WTC11 (cell line): Measurements from ENCODE around the gene EYS. TPM values are rescaled to one million over a fixed set of nuclear protein-coding genes. Genes with fewer than 3 reads are reported as not detected.

Source experiments
- ATAC-seq: fragments of 200-7000 bp; cut with Tn5 transposase; 2 replicates; pipeline ENCODE4 v1.10.0; 2021; ENCODE audit warnings: mild to moderate bottlenecking, moderate library complexity
- CTCF ChIA-PET: fragments of 300-600 bp; sonication (Branson Sonifier 250); formaldehyde crosslinking; loops from one replicate; lab custom pipeline; 2021; ENCODE audit warnings: antibody characterized with exemption; lab: Charles Lee
- POLR2A ChIA-PET: fragments of 350-600 bp; sonication (Branson Sonifier 250); formaldehyde crosslinking; loops from one replicate; lab custom pipeline; 2021; ENCODE audit warnings: antibody characterized with exemption; lab: Charles Lee
- DNase-seq: peaks from one replicate; pipeline ENCODE4 v3.0.0; 2021; ENCODE audit warnings: low spot score
- H3K27ac Mint-ChIP-seq: 2 replicates; pipeline ENCODE4 v1.8.0; 2021; ENCODE audit warnings: mixed read lengths
- H3K27me3 Mint-ChIP-seq: 2 replicates; pipeline ENCODE4 v1.8.0; 2021; ENCODE audit warnings: low read depth, mild to moderate bottlenecking, moderate library complexity, mixed read lengths
- H3K36me3 Mint-ChIP-seq: 2 replicates; pipeline ENCODE4 v1.8.0; 2021; ENCODE audit warnings: mixed read lengths
- H3K4me1 Mint-ChIP-seq: 2 replicates; pipeline ENCODE4 v1.8.0; 2022; ENCODE audit warnings: mixed read lengths
- H3K4me3 Mint-ChIP-seq: 2 replicates; pipeline ENCODE4 v1.8.0; 2021; ENCODE audit warnings: mild to moderate bottlenecking, moderate library complexity, mixed read lengths
- H3K9me3 Mint-ChIP-seq: 2 replicates; pipeline ENCODE4 v1.8.0; 2021; ENCODE audit warnings: mixed read lengths
- ELF4 ChIP-seq: sonication (generic); formaldehyde crosslinking; IDR thresholded peaks from 2 replicates; pipeline ENCODE4 v1.8.1; 2022; ENCODE audit warnings: low read depth, mild to moderate bottlenecking, moderate library complexity, missing genetic modification reagents
- ETV6 ChIP-seq: sonication (generic); formaldehyde crosslinking; IDR thresholded peaks from 2 replicates; pipeline ENCODE4 v1.8.1; 2022; ENCODE audit warnings: mild to moderate bottlenecking, missing genetic modification reagents
- HMGA2 ChIP-seq: fragments of 250-450 bp; sonication (Bioruptor Pico); IDR thresholded peaks from 2 replicates; pipeline ENCODE4 v1.4.0; 2021; ENCODE audit warnings: mild to moderate bottlenecking, moderate library complexity
- KAT7 ChIP-seq: sonication (generic); formaldehyde crosslinking; IDR thresholded peaks from 2 replicates; pipeline ENCODE4 v1.8.1; 2023; ENCODE audit warnings: missing genetic modification reagents, mild to moderate bottlenecking, borderline replicate concordance
- NFATC4 ChIP-seq: fragments of 250-450 bp; sonication (Bioruptor Pico); IDR thresholded peaks from 2 replicates; pipeline ENCODE4 v1.9.0; 2021; ENCODE audit warnings: mild to moderate bottlenecking
- RORB ChIP-seq: fragments of 250-450 bp; sonication (Bioruptor Pico); IDR thresholded peaks from 2 replicates; pipeline ENCODE4 v1.9.0; 2021; ENCODE audit warnings: mild to moderate bottlenecking
- SMAD4 ChIP-seq: sonication (generic); formaldehyde crosslinking; IDR thresholded peaks from 2 replicates; pipeline ENCODE4 v1.8.0; 2022; ENCODE audit warnings: mild to moderate bottlenecking, missing genetic modification reagents
- ZNF423 ChIP-seq: fragments of 250-450 bp; sonication (Bioruptor Pico); IDR thresholded peaks from 2 replicates; pipeline ENCODE4 v2.1.2; 2022; ENCODE audit warnings: mild to moderate bottlenecking, moderate library complexity
- total RNA-seq: library from RNA; stranded (reverse); gene quantifications from 3 replicates; pipeline ENCODE4 v1.2.3, GENCODE V29; 2021
- TF ChIP-seq, protein P1 (sequence below): sonication (generic); formaldehyde crosslinking; IDR thresholded peaks from 2 replicates; pipeline ENCODE4 v1.8.0; 2022; ENCODE audit warnings: mild to moderate bottlenecking, missing genetic modification reagents
- TF ChIP-seq, protein P2 (sequence below): sonication (generic); formaldehyde crosslinking; conservative IDR thresholded peaks from 2 replicates; pipeline ENCODE4 v1.8.1; 2023; ENCODE audit warnings: mild to moderate bottlenecking, low read depth, missing genetic modification reagents, moderate library complexity
- TF ChIP-seq, protein P3 (sequence below): sonication (generic); formaldehyde crosslinking; IDR thresholded peaks from 2 replicates; pipeline ENCODE4 v1.8.1; 2022; ENCODE audit warnings: low read depth, mild to moderate bottlenecking, moderate library complexity, missing genetic modification reagents, borderline replicate concordance
- TF ChIP-seq, protein P4 (sequence below): sonication (generic); formaldehyde crosslinking; IDR thresholded peaks from 2 replicates; pipeline ENCODE4 v1.8.1; 2022; ENCODE audit warnings: mild to moderate bottlenecking, moderate library complexity, missing genetic modification reagents
- TF ChIP-seq, protein P5 (sequence below): sonication (generic); formaldehyde crosslinking; IDR thresholded peaks from 2 replicates; pipeline ENCODE4 v1.8.0; 2022; ENCODE audit warnings: mild to moderate bottlenecking, missing genetic modification reagents
- TF ChIP-seq, protein P6 (sequence below): sonication (generic); formaldehyde crosslinking; IDR thresholded peaks from 2 replicates; pipeline ENCODE4 v1.8.1; 2023; ENCODE audit warnings: mild to moderate bottlenecking, missing genetic modification reagents, moderate library complexity
- TF ChIP-seq, protein P7 (sequence below): fragments of 200-600 bp; IDR thresholded peaks from 2 replicates; pipeline ENCODE4 v1.8.0; 2022; ENCODE audit warnings: antibody characterized with exemption
- TF ChIP-seq, protein P8 (sequence below): fragments of 250-450 bp; sonication (Bioruptor Pico); IDR thresholded peaks from 2 replicates; pipeline ENCODE4 v2.1.2; 2022; ENCODE audit warnings: mild to moderate bottlenecking, moderate library complexity

The EYS gene
- total RNA-seq, 1 experiment from 2014 or later, result not detected

DNA sequence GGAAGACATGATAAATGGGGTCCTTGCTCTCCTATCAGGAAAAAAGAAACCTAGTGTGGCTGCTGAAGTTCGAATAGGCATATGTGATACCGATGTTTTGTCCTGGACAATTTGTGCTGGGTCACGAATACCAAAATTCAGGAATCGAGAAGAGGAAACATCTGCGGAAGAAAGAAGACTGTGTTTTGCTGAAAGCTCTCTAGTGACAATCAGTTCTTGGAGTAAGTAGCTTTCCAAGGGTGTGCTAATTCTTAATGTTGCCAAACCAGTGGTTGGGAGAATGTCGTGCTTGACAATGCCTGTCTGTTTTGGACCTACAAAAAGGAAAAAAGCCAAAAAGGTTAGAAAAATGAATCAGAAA lies 1115.4 kb downstream of the EYS start (continued):
- TF ChIP-seq, protein P1, sequence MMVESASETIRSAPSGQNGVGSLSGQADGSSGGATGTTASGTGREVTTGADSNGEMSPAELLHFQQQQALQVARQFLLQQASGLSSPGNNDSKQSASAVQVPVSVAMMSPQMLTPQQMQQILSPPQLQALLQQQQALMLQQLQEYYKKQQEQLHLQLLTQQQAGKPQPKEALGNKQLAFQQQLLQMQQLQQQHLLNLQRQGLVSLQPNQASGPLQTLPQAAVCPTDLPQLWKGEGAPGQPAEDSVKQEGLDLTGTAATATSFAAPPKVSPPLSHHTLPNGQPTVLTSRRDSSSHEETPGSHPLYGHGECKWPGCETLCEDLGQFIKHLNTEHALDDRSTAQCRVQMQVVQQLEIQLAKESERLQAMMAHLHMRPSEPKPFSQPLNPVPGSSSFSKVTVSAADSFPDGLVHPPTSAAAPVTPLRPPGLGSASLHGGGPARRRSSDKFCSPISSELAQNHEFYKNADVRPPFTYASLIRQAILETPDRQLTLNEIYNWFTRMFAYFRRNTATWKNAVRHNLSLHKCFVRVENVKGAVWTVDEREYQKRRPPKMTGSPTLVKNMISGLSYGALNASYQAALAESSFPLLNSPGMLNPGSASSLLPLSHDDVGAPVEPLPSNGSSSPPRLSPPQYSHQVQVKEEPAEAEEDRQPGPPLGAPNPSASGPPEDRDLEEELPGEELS (CRISPR knock-in tag), result no peak
- no peak for TF ChIP-seq ELF4 (CRISPR knock-in tag)
- TF ChIP-seq, protein P2, sequence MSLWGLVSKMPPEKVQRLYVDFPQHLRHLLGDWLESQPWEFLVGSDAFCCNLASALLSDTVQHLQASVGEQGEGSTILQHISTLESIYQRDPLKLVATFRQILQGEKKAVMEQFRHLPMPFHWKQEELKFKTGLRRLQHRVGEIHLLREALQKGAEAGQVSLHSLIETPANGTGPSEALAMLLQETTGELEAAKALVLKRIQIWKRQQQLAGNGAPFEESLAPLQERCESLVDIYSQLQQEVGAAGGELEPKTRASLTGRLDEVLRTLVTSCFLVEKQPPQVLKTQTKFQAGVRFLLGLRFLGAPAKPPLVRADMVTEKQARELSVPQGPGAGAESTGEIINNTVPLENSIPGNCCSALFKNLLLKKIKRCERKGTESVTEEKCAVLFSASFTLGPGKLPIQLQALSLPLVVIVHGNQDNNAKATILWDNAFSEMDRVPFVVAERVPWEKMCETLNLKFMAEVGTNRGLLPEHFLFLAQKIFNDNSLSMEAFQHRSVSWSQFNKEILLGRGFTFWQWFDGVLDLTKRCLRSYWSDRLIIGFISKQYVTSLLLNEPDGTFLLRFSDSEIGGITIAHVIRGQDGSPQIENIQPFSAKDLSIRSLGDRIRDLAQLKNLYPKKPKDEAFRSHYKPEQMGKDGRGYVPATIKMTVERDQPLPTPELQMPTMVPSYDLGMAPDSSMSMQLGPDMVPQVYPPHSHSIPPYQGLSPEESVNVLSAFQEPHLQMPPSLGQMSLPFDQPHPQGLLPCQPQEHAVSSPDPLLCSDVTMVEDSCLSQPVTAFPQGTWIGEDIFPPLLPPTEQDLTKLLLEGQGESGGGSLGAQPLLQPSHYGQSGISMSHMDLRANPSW, result no peak
- TF ChIP-seq, protein P3, sequence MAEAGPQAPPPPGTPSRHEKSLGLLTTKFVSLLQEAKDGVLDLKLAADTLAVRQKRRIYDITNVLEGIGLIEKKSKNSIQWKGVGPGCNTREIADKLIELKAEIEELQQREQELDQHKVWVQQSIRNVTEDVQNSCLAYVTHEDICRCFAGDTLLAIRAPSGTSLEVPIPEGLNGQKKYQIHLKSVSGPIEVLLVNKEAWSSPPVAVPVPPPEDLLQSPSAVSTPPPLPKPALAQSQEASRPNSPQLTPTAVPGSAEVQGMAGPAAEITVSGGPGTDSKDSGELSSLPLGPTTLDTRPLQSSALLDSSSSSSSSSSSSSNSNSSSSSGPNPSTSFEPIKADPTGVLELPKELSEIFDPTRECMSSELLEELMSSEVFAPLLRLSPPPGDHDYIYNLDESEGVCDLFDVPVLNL (CRISPR knock-in tag), result no peak
- TF ChIP-seq, protein P4, sequence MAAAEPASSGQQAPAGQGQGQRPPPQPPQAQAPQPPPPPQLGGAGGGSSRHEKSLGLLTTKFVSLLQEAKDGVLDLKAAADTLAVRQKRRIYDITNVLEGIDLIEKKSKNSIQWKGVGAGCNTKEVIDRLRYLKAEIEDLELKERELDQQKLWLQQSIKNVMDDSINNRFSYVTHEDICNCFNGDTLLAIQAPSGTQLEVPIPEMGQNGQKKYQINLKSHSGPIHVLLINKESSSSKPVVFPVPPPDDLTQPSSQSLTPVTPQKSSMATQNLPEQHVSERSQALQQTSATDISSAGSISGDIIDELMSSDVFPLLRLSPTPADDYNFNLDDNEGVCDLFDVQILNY (CRISPR knock-in tag), result no peak

DNA sequence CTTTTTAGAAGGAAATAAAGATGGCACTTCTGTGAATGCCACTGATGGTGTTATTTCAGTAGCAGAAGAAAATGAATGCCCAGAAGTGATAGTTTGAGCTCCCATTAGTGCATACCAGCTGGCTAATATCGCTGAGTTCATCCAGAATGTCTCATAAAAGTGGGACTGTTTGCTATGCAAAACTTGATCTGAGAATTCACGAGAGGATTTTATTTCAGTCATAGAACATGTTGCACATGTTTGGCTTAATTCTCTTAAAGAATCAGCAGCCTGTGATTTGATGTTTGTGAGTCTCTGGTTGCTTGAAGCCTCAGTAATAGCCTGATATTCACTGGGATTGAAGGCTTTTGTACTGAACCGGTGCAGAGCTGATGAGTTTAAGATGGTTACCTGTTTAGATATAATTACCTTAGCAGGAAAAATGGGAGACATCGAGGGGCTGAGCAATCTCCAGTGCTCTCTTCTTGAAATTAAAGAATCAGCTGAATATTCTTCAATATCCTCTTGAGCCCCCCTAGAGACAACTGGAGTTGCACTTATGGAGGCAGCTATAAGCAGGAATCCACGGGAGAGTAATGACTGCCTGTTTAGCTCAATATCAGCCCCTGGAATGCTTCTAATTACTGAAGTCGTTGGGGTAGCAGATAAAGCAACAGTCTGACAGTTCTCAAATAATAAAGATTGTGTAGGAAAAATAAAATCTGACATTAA lies 1115.9 kb downstream of the EYS start:
- ATAC-seq, result no peak
- Mint-ChIP-seq H3K36me3 (peaks cover 28% of the 10 kb centered on the region), H3K9me3 (peaks cover 43% of the 10 kb centered on the region), H3K27me3 (no peaks in the 10 kb centered on the region; the same call in none of the 2 replicates), H3K4me3 (no peak overlapping the region), H3K4me1 (no peaks in the 10 kb centered on the region), H3K27ac (no peak overlapping the region)
- ChIA-PET CTCF (no interaction called here), POLR2A (no interaction called here)
- TF ChIP-seq, protein P5, sequence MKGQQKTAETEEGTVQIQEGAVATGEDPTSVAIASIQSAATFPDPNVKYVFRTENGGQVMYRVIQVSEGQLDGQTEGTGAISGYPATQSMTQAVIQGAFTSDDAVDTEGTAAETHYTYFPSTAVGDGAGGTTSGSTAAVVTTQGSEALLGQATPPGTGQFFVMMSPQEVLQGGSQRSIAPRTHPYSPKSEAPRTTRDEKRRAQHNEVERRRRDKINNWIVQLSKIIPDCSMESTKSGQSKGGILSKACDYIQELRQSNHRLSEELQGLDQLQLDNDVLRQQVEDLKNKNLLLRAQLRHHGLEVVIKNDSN (CRISPR knock-in tag), result no peak
- TF ChIP-seq ETV6 (CRISPR knock-in tag) (no peak), ZNF423 (CRISPR knock-in tag) (no peak), RORB (CRISPR knock-in tag) (no peak), NFATC4 (CRISPR knock-in tag) (no peak), HMGA2 (CRISPR knock-in tag) (no peak), KAT7 (CRISPR knock-in tag) (no peak), SMAD4 (CRISPR knock-in tag) (no peak)
- TF ChIP-seq, protein P6, sequence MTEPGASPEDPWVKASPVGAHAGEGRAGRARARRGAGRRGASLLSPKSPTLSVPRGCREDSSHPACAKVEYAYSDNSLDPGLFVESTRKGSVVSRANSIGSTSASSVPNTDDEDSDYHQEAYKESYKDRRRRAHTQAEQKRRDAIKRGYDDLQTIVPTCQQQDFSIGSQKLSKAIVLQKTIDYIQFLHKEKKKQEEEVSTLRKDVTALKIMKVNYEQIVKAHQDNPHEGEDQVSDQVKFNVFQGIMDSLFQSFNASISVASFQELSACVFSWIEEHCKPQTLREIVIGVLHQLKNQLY (CRISPR knock-in tag), result no peak
- TF ChIP-seq, protein P7, sequence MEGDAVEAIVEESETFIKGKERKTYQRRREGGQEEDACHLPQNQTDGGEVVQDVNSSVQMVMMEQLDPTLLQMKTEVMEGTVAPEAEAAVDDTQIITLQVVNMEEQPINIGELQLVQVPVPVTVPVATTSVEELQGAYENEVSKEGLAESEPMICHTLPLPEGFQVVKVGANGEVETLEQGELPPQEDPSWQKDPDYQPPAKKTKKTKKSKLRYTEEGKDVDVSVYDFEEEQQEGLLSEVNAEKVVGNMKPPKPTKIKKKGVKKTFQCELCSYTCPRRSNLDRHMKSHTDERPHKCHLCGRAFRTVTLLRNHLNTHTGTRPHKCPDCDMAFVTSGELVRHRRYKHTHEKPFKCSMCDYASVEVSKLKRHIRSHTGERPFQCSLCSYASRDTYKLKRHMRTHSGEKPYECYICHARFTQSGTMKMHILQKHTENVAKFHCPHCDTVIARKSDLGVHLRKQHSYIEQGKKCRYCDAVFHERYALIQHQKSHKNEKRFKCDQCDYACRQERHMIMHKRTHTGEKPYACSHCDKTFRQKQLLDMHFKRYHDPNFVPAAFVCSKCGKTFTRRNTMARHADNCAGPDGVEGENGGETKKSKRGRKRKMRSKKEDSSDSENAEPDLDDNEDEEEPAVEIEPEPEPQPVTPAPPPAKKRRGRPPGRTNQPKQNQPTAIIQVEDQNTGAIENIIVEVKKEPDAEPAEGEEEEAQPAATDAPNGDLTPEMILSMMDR, result no peak
- TF ChIP-seq, protein P8, sequence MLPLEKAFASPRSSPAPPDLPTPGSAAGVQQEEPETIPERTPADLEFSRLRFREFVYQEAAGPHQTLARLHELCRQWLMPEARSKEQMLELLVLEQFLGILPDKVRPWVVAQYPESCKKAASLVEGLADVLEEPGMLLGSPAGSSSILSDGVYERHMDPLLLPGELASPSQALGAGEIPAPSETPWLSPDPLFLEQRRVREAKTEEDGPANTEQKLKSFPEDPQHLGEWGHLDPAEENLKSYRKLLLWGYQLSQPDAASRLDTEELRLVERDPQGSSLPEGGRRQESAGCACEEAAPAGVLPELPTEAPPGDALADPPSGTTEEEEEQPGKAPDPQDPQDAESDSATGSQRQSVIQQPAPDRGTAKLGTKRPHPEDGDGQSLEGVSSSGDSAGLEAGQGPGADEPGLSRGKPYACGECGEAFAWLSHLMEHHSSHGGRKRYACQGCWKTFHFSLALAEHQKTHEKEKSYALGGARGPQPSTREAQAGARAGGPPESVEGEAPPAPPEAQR (CRISPR knock-in tag), result no peak
- TF ChIP-seq, protein P4 (CRISPR knock-in tag), result no peak
- no peak for DNase-seq
